HepG2 (cell line): Measurements from ENCODE around the gene ITGB8. TPM values are rescaled to one million over a fixed set of nuclear protein-coding genes. Genes with fewer than 3 reads are reported as not detected.

Source experiments
- ATAC-seq: fragments of 200-7000 bp; cut with Tn5 transposase; 3 replicates; pipeline ENCODE4 v1.9.1; 2020; ENCODE audit warnings: mild to moderate bottlenecking, moderate library complexity
- BruUV-seq: library from RNA; stranded (reverse); fragments of 400-500 nt; replicated peaks from 2 replicates; lab custom pipeline; 2021; lab: Mats Ljungman, UMichigan
- CTCF ChIA-PET: fragments of 300-600 bp; formaldehyde crosslinking; extraction: SDS; loops from one replicate; lab custom pipeline; 2021; ENCODE audit warnings: low total read pairs, inconsistent platforms, low intra/inter-chr PET ratio; lab: Yijun Ruan, JAX
- POLR2A ChIA-PET: fragments of 350-600 bp; sonication (Branson Sonifier 250); formaldehyde crosslinking; loops from one replicate; lab custom pipeline; 2020; ENCODE audit warnings: antibody characterized with exemption, inconsistent platforms; lab: Yijun Ruan, JAX
- DNase-seq: peaks from one replicate; pipeline ENCODE4 v3.0.0-alpha.2; 2015; ENCODE audit warnings: low spot score
- FAIRE-seq: peaks from 3 replicates; lab custom pipeline; 2011; peaks lifted over from hg19 to GRCh38; lab: Jason Lieb, UNC
- H2AFZ ChIP-seq: one replicate; pipeline ENCODE4 v1.6.1; 2011; ENCODE audit warnings: low read length, inconsistent platforms
- H3K27ac ChIP-seq: fragments of 300-600 bp; 3 replicates; pipeline ENCODE4 v1.8.0; 2011; ENCODE audit warnings: mixed run types, mild to moderate bottlenecking, mixed read lengths, low read length, inconsistent platforms; ENCODE audit not compliant: insufficient read depth; ENCODE audit errors: extremely low read length
- H3K27me3 ChIP-seq, 2 experiments: fragments of 200-600 bp in 1 of 2; 2 replicates in 1 of 2; 3 replicates in 1 of 2; pipeline versions ENCODE4 v1.6.0 to v1.8.0; 2011; ENCODE audit warnings: low read length in 2 of 2, mild to moderate bottlenecking in 2 of 2, moderate library complexity in 2 of 2, inconsistent platforms in 1 of 2; ENCODE audit not compliant: insufficient read depth in 2 of 2, control insufficient read depth in 1 of 2
- H3K36me3 ChIP-seq, 2 experiments: fragments of 200-600 bp in 1 of 2; replicated peaks in 1 of 2; 2 replicates in 1 of 2; 3 replicates in 1 of 2; pipeline versions ENCODE4 v1.5.1 to v1.8.0; 2011; ENCODE audit warnings: low read length in 2 of 2, inconsistent platforms in 1 of 2; ENCODE audit not compliant: insufficient read depth in 2 of 2, control insufficient read depth in 1 of 2
- H3K4me1 ChIP-seq: 2 replicates; pipeline ENCODE4 v1.5.1; 2012; ENCODE audit warnings: low read length, inconsistent platforms; ENCODE audit not compliant: insufficient read depth
- H3K4me2 ChIP-seq: 2 replicates; pipeline ENCODE4 v1.6.0; 2011; ENCODE audit warnings: low read depth, low read length, inconsistent platforms
- H3K4me3 ChIP-seq, 3 experiments: fragments of 200-600 bp in 1 of 3; sonication (generic), shearing (Covaris generic) in 1 of 3; replicated peaks in 1 of 3; 2 replicates each; pipeline ENCODE4 v1.5.1; 2011 to 2016; ENCODE audit warnings: low read length in 3 of 3, inconsistent platforms in 2 of 3, low read depth in 2 of 3, mild to moderate bottlenecking in 2 of 3, control low read depth in 1 of 3, mixed read lengths in 1 of 3; ENCODE audit not compliant: insufficient read depth in 1 of 3
- H3K79me2 ChIP-seq: one replicate; pipeline ENCODE4 v1.6.1; 2011; ENCODE audit warnings: low read length, inconsistent platforms; ENCODE audit not compliant: insufficient read depth
- H3K9ac ChIP-seq: 2 replicates; pipeline ENCODE4 v1.6.0; 2011; ENCODE audit warnings: mild to moderate bottlenecking, low read depth, low read length, inconsistent platforms; ENCODE audit not compliant: insufficient read depth
- H3K9me3 ChIP-seq: 2 replicates; pipeline ENCODE4 v1.5.1; 2012; ENCODE audit warnings: mild to moderate bottlenecking, low read length
- H4K20me1 ChIP-seq: 2 replicates; pipeline ENCODE4 v1.6.0; 2011; ENCODE audit warnings: inconsistent platforms, mild to moderate bottlenecking, low read length, moderate library complexity; ENCODE audit not compliant: insufficient read depth
- AGO1 ChIP-seq: fragments of 200-400 bp; formaldehyde crosslinking; IDR thresholded peaks from 2 replicates; pipeline ENCODE4 v1.6.1; 2017; ENCODE audit warnings: mild to moderate bottlenecking, low read depth, low read length, moderate library complexity; ENCODE audit not compliant: poor library complexity, severe bottlenecking
- LCORL ChIP-seq, 2 experiments: fragments of 450-650 bp in 1 of 2; sonication (generic) in 1 of 2; formaldehyde crosslinking in 1 of 2; IDR thresholded peaks; 2 replicates each; pipeline versions ENCODE4 v1.5.0 to v1.6.1; 2017 to 2020; ENCODE audit warnings: antibody characterized with exemption in 1 of 2, missing genetic modification reagents in 1 of 2
- MAF1 ChIP-seq: sonication (generic); formaldehyde crosslinking; IDR thresholded peaks from 2 replicates; pipeline ENCODE4 v1.5.0; 2020; ENCODE audit warnings: missing genetic modification reagents, borderline replicate concordance
- RFXANK ChIP-seq: IDR thresholded peaks from 2 replicates; pipeline ENCODE4 v1.6.1; 2016
- SPEN ChIP-seq: sonication (generic); formaldehyde crosslinking; IDR thresholded peaks from 2 replicates; pipeline ENCODE4 v1.5.1; 2020; ENCODE audit warnings: low read depth, mild to moderate bottlenecking, missing genetic modification reagents
- ZFP90 ChIP-seq: sonication (generic); formaldehyde crosslinking; IDR thresholded peaks from 2 replicates; pipeline ENCODE4 v1.8.0; 2022; ENCODE audit warnings: missing genetic modification reagents, mild to moderate bottlenecking, inconsistent platforms, borderline replicate concordance
- ZNF124 ChIP-seq: sonication (generic); formaldehyde crosslinking; IDR thresholded peaks from 2 replicates; pipeline ENCODE4 v1.4.0; 2020; ENCODE audit warnings: missing genetic modification reagents
- WGBS: methylation state at CpG from one replicate; pipeline ENCODE4 v1.1.6; 2017; ENCODE audit warnings: low lambda C conversion rate; 5-methylcytosine and 5-hydroxymethylcytosine counted together
- in situ Hi-C: cut with HindIII; loops from 2 replicates; pipeline ENCODE4 v1.10.0; 2017; ENCODE audit warnings: low pct_unique_long_range_greater_than_20kb; ENCODE audit not compliant: extremely low pct_ligation_motif_present
- intact Hi-C: fragments of 100-400 bp; cut with micrococcal nuclease; formaldehyde crosslinking; loops from one replicate; pipeline ENCODE4 v1.10.0; 2022; ENCODE audit not compliant: unreplicated experiment
- polyA plus RNA-seq, 8 experiments: library from polyadenylated mRNA; depleted of rRNA in 3 of 8; stranded (reverse) in 7 of 8; unstranded in 1 of 8; fragments of >200 nt; fragmentation: Illumina TruSeq in 4 of 8; extraction: Trizol in 4 of 8; gene quantifications; 2 replicates each; pipeline versions ENCODE4 v1.2.1 to v1.2.3, GENCODE V29; 2011 to 2016; ENCODE audit warnings: low read depth in 4 of 8, missing spikeins in 1 of 8, mixed read lengths in 1 of 8; ENCODE audit not compliant: insufficient read depth in 1 of 8
- total RNA-seq, 5 experiments: library from RNA; depleted of rRNA; stranded (reverse); fragments of >200 nt; fragmentation: Illumina TruSeq; extraction: Trizol; gene quantifications; 2 replicates each; pipeline ENCODE4 v1.2.3, GENCODE V29; 2016; ENCODE audit warnings: low read depth in 1 of 5
- TF ChIP-seq, protein P1 (sequence below), 2 experiments: fragments of 450-650 bp in 1 of 2; sonication (generic) in 1 of 2; formaldehyde crosslinking; IDR thresholded peaks; 2 replicates each; pipeline versions ENCODE4 v1.5.0 to v1.8.0; 2020 to 2022; ENCODE audit warnings: mild to moderate bottlenecking in 1 of 2, missing genetic modification reagents in 1 of 2

Gene ITGB8
- total and polyA plus RNA-seq, 2 of the 13 experiments (the other 11 are each of a cell fraction or from before 2014, with no cell fraction given): 0.01 TPM; not detected in 1

DNA sequence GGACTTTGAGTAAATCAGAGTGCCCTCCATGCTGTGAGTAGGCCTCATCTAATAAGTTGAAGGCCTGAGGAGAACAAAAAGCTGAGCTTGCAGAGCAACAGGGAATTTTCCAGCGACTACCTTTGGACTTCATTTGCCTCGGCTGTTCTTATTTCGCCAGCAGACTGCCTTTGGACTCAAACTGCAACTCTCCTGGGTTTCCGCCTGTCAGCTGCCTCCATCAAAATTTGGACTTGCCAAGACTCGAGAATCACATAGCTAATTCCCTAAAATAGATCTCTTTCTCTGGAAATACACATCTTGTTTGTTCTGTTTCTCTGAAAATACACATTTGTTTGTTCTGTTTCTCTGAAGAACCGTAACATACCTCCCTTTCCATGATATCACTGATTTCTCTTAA is 93.8 kb downstream of the ITGB8 start (continued):
- TF ChIP-seq AGO1 (no peak), MAF1 (no peak)

DNA sequence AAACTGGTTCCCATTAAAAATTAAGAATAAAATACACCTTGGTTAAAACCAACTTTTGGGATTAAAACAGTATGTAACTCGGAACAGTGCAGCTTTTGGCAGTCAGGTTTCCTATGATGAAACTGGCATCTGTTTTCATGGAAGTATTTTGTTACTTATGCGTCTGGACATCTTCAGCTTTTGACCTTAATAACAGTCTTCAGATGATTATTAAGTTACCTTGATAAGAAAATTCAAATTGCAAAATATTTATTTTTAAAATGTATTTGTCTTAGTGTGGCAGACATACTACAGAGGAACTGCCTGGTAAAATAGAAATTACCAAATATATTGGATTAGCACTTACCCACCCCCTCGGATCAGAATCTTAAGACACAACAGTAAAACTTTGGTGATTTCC is 100.0 kb downstream of the ITGB8 start:
- ATAC-seq (no peak), DNase-seq (no peak), FAIRE-seq (no peak)
- H3K4me2 ChIP-seq: no peak overlapping the region
- TF ChIP-seq RFXANK (CRISPR knock-in tag): no peak
- H3K9ac ChIP-seq: no peak overlapping the region
- H3K4me1 ChIP-seq: no peaks in the 10 kb centered on the region
- ChIA-PET CTCF (no interaction called here), POLR2A (no interaction called here)
- H3K4me3 ChIP-seq: no peak overlapping the region
- 1% methylated on average over 3 of the region's 3 CpGs for WGBS
- H3K36me3 ChIP-seq: no peaks in the 10 kb centered on the region
- H3K9me3 ChIP-seq: no peaks in the 10 kb centered on the region
- intact Hi-C loops (no loop called here), in situ Hi-C loops (no loop called here)
- no peak overlapping the region for H3K27ac ChIP-seq
- H4K20me1 ChIP-seq: no peaks in the 10 kb centered on the region
- H2AFZ ChIP-seq: no peak overlapping the region
- BruUV-seq: no TSS peak
- H3K27me3 ChIP-seq: no peaks in the 10 kb centered on the region
- H3K79me2 ChIP-seq: no peaks in the 10 kb centered on the region

DNA sequence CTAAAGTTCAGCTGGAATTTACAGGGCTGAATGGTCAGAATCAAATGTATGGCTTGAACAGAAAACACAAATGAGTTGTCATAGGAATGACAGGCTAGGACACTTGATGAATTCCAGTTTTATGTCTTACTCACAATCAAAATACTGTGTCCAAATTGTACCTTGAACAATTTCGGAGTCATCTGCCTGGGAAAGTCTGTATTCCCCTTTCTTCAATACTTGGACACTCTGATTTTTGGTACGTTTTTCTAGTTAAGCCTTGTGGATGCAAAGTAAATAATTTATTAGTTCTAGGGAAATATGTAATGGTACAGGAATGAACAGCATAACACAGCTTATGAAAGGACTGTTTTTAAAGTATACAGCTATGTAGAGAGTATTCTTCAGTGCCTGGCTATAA is 100.4 kb downstream of the ITGB8 start:
- ATAC-seq: no peak
- FAIRE-seq: no peak
- ChIA-PET CTCF (no interaction called here), POLR2A (no interaction called here)
- in situ Hi-C loops: no loop called here
- Histone ChIP-seq H3K4me1 (no peaks in the 10 kb centered on the region), H3K4me3 (no peak overlapping the region), H3K79me2 (no peaks in the 10 kb centered on the region), H4K20me1 (no peaks in the 10 kb centered on the region), H3K36me3 (no peaks in the 10 kb centered on the region), H3K9me3 (no peaks in the 10 kb centered on the region), H2AFZ (no peak overlapping the region), H3K27ac (no peak overlapping the region), H3K27me3 (no peaks in the 10 kb centered on the region), H3K9ac (no peak overlapping the region), H3K4me2 (no peak overlapping the region)
- 0% methylated on average over 2 of the region's 2 CpGs for WGBS
- intact Hi-C loops: no loop called here
- TF ChIP-seq SPEN (CRISPR knock-in tag) (no peak), ZFP90 (CRISPR knock-in tag) (no peak), ZNF124 (CRISPR knock-in tag) (no peak), LCORL (IDR thresholded peaks at IDR 0.05) (no peak), LCORL (CRISPR knock-in tag; IDR thresholded peaks at IDR 0.05) (no peak)
- TF ChIP-seq, protein P1, sequence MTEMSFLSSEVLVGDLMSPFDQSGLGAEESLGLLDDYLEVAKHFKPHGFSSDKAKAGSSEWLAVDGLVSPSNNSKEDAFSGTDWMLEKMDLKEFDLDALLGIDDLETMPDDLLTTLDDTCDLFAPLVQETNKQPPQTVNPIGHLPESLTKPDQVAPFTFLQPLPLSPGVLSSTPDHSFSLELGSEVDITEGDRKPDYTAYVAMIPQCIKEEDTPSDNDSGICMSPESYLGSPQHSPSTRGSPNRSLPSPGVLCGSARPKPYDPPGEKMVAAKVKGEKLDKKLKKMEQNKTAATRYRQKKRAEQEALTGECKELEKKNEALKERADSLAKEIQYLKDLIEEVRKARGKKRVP (CRISPR knock-in tag; IDR thresholded peaks at IDR 0.05): no peak
- no peak for DNase-seq
- BruUV-seq: no TSS peak
